22Rv1 (cell line): ENCODE measurements around the gene HLCS.

ENCODE experiments used
- ZFX ChIP-seq: fragments of 450-650 bp; IDR thresholded peaks from 2 replicates; pipeline ENCODE4 v1.6.1; 2017; ENCODE audit warnings: antibody characterized with exemption, borderline replicate concordance
- TF ChIP-seq, protein P1 (sequence below): fragments of 450-650 bp; IDR thresholded peaks from 2 replicates; pipeline ENCODE4 v1.5.1; 2017; ENCODE audit warnings: mild to moderate bottlenecking

DNA sequence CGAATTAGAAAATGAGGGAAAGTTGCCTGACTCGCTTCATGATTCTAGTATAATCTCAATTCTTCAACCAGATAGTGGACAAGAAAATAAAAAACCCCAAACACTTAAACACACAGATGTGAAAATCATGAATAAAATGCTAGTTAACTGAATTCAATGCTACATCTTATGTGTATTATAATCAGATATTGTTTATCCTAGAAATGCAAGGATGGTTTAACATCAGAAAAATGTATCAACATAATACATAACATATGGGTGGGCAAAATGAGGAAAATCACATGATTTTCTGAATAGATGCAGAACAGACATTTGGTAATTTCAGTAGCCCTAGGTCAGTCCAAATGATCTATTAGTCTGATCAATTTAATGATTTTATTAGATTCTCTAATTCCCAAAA, 170.4 kb downstream of the HLCS start:
- TF ChIP-seq, protein P1, sequence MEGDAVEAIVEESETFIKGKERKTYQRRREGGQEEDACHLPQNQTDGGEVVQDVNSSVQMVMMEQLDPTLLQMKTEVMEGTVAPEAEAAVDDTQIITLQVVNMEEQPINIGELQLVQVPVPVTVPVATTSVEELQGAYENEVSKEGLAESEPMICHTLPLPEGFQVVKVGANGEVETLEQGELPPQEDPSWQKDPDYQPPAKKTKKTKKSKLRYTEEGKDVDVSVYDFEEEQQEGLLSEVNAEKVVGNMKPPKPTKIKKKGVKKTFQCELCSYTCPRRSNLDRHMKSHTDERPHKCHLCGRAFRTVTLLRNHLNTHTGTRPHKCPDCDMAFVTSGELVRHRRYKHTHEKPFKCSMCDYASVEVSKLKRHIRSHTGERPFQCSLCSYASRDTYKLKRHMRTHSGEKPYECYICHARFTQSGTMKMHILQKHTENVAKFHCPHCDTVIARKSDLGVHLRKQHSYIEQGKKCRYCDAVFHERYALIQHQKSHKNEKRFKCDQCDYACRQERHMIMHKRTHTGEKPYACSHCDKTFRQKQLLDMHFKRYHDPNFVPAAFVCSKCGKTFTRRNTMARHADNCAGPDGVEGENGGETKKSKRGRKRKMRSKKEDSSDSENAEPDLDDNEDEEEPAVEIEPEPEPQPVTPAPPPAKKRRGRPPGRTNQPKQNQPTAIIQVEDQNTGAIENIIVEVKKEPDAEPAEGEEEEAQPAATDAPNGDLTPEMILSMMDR: no peak
- TF ChIP-seq ZFX: no peak
